HFFc6 (cell line): ENCODE results near the gene UTS2R. TPM values are rescaled to one million over a fixed set of nuclear protein-coding genes. Genes with fewer than 3 reads are reported as not detected.
"Not testable (repeated sequence)": the region's sequence is repeated elsewhere in the genome, so short reads cannot be mapped to it uniquely, and the experiment has no call there.

ENCODE experiments used
- DNase-seq: peaks from one replicate; pipeline ENCODE4 v3.0.0-alpha.2; 2018
- H3K27ac Mint-ChIP-seq: 2 replicates; pipeline ENCODE4 v1.8.0; 2020; ENCODE audit warnings: mild to moderate bottlenecking, mixed read lengths
- H3K27me3 Mint-ChIP-seq: 2 replicates; pipeline ENCODE4 v1.8.0; 2021; ENCODE audit warnings: mild to moderate bottlenecking, moderate library complexity, mixed read lengths; ENCODE audit not compliant: insufficient read depth
- H3K36me3 Mint-ChIP-seq: 2 replicates; pipeline ENCODE4 v1.8.0; 2021; ENCODE audit warnings: low read depth, mixed read lengths
- H3K4me1 Mint-ChIP-seq: 2 replicates; pipeline ENCODE4 v1.8.0; 2020; ENCODE audit warnings: low read depth, mixed read lengths
- H3K4me3 Mint-ChIP-seq: 2 replicates; pipeline ENCODE4 v1.8.0; 2020; ENCODE audit warnings: mild to moderate bottlenecking, moderate library complexity, mixed read lengths
- H3K9me3 Mint-ChIP-seq: 2 replicates; pipeline ENCODE4 v1.8.0; 2020; ENCODE audit warnings: mild to moderate bottlenecking, mixed read lengths
- CTCF ChIP-seq: fragments of 200-600 bp; sonication (generic); IDR thresholded peaks from 2 replicates; pipeline ENCODE4 v1.5.0; 2021; ENCODE audit warnings: antibody characterized with exemption, mild to moderate bottlenecking
- total RNA-seq, 6 experiments: library from RNA; stranded (reverse); fragmentation: NEBNext Ultra II Directional; extraction: Animal tissue kit (Norgen Biotek cat#: 25700); gene quantifications; 2 replicates in 1 of 6; 3 replicates in 5 of 6; pipeline ENCODE4 v1.2.3, GENCODE V29; 2021

Gene UTS2R
- total RNA-seq, 6 experiments from 2014 or later = not detected

GRCh38 chr17:82373731-82374625, 2.4 kb downstream of the UTS2R start:
- no peaks in the 10 kb centered on the region for H3K4me1 Mint-ChIP-seq
- H3K27ac Mint-ChIP-seq = no peak overlapping the region
- peaks cover 40% of the 10 kb centered on the region for H3K27me3 Mint-ChIP-seq
- no peak overlapping the region for H3K4me3 Mint-ChIP-seq
- H3K9me3 Mint-ChIP-seq = no peaks in the 10 kb centered on the region
- no peaks in the 10 kb centered on the region for H3K36me3 Mint-ChIP-seq
- no peak for TF ChIP-seq CTCF
- no peak for DNase-seq

GRCh38 chr17:82374626-82375331, 3.2 kb downstream of the UTS2R start:
- TF ChIP-seq CTCF = no peak
- peaks cover 39% of the 10 kb centered on the region for H3K27me3 Mint-ChIP-seq
- no peak overlapping the region for H3K27ac Mint-ChIP-seq
- H3K36me3 Mint-ChIP-seq = no peaks in the 10 kb centered on the region
- DNase-seq = no peak
- no peak overlapping the region for H3K4me3 Mint-ChIP-seq
- no peaks in the 10 kb centered on the region for H3K9me3 Mint-ChIP-seq
- peaks cover 1% of the 10 kb centered on the region; the same call in 1 of the 2 replicates for H3K4me1 Mint-ChIP-seq

- no peak for DNase-seq
- Mint-ChIP-seq H3K4me1 (peaks cover 5% of the 10 kb centered on the region; the same call in 1 of the 2 replicates), H3K27ac (no peak overlapping the region), H3K4me3 (no peak overlapping the region), H3K36me3 (no peaks in the 10 kb centered on the region), H3K27me3 (peaks cover 38% of the 10 kb centered on the region), H3K9me3 (no peaks in the 10 kb centered on the region)
- TF ChIP-seq CTCF = no peak
Observed at GRCh38 chr17:82375359-82376041, 3.9 kb downstream of the UTS2R start.

GRCh38 chr17:82376042-82376730, 4.6 kb downstream of the UTS2R start:
- no peak for TF ChIP-seq CTCF
- Mint-ChIP-seq H3K27ac (no peak overlapping the region), H3K4me3 (no peak overlapping the region), H3K9me3 (no peaks in the 10 kb centered on the region), H3K4me1 (peaks cover 9% of the 10 kb centered on the region), H3K36me3 (no peaks in the 10 kb centered on the region), H3K27me3 (peaks cover 38% of the 10 kb centered on the region)
- no peak for DNase-seq

GRCh38 chr17:82377294-82377693, 5.7 kb downstream of the UTS2R start:
- not testable (repeated sequence) for DNase-seq, H3K4me3 Mint-ChIP-seq, H3K27ac Mint-ChIP-seq, H3K36me3 Mint-ChIP-seq, H3K9me3 Mint-ChIP-seq
- Mint-ChIP-seq H3K27me3 (peaks cover 42% of the 10 kb centered on the region), H3K4me1 (peaks cover 12% of the 10 kb centered on the region)
